GM19372 (cell line): ENCODE results near the gene PARD3.
"Not testable (repeated sequence)": the region's sequence is repeated elsewhere in the genome, so short reads cannot be mapped to it uniquely, and the experiment has no call there.

Source experiments
- ATAC-seq: cut with Tn5 transposase; IDR thresholded peaks from one replicate; pipeline ENCODE4 v1.9.1; 2021; ENCODE audit warnings: mild to moderate bottlenecking, low read depth, moderate library complexity; ENCODE audit not compliant: unreplicated experiment

Gene PARD3

DNA sequence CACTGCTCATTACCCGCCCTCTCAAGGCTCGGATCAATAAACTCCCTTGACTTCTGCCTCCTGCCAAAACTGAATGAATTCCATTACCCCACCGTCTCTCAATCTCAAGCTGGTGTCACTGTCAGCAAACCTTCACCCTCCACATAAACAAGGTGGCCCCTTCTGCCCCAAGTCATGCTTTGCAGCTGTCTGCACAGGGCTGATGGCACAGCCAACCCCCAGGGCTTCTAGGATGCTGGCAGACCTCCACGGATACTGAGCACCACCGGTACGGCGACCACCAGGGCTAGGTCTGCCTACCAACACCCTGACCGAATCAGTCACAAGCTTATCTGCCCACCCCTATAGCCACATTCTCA, 46.1 kb downstream of the PARD3 start:
- no peak for ATAC-seq

DNA sequence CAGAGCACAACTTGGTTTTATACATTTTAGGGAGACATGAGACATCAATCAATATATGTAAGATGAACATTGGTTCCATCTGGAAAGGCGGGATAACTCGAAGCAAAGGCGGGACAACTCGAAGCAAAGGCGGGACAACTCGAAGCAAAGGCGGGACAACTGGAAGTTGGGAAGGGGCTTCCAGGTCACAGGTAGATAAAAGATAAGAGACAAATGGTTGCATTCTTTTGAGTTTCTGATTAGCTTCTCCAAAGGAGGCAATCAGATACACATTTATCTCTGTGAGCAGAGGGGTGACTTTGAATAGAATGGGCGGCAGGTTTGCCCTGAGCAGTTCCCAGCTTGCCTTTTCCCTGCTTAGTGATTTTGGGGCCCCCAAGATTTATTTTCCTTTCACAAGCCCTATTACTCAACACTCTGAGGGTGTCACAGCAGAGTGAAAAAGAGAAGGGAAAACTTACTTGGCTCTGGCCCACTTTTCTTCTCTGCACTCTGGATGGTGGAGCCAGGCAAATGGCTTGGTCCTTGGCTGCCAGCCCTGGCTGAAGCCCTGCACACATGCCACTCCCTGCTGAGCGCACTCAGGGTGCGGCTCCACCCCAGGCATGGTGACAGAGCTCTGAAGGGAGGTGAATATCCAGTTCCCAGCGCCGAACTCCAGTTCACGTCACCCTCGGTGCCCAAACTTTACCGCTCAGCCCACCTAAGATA, 46.7 kb downstream of the PARD3 start:
- no peak for ATAC-seq

DNA sequence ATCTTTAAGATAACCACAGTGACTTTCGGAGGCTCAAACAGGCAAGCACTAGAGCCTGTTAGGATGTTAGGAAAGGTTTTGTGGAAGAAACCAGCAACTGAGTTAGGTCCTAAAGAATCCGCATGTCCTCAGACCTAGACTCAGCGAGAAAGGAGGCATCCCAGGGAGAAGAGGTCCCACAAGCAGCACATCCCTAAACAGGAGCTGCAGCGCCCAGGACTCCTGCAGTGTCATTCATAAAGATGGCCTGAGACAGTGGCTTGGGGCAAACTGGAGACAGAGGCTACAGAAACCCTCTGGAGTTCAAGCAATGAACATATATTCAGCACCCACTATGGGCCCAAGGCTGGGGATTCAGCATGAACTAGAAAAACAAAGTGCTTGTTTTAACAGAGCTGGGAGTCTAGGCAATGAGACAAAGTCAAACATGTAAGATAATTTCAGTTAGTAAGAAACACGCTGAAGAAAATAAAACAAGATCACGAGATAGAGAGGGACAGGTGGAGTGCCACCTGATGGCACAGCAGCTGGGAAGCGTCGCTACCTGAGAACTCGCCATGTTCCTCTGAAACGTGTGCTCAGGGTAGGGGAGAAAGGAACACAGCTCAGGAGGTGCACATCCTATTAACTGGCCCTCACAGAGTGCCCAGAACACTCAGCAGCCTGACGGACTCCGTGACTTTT, 48.1 kb downstream of the PARD3 start:
- no peak for ATAC-seq

DNA sequence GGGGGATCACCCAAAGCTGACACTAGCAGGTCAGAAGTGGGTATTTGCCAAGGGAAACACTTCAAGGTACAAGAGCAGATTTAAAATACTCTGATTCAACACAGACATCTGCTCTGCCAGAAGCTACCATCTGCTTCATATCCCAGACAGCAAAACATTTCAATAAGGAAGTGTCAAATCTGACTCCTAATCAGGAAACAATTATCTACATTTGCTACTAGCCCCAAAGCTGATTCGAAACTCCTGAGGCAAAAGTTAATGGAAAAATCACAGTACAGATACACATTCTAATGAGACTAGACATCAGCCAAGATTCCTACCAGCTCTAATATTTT, 48.9 kb downstream of the PARD3 start:
- ATAC-seq = no peak

DNA sequence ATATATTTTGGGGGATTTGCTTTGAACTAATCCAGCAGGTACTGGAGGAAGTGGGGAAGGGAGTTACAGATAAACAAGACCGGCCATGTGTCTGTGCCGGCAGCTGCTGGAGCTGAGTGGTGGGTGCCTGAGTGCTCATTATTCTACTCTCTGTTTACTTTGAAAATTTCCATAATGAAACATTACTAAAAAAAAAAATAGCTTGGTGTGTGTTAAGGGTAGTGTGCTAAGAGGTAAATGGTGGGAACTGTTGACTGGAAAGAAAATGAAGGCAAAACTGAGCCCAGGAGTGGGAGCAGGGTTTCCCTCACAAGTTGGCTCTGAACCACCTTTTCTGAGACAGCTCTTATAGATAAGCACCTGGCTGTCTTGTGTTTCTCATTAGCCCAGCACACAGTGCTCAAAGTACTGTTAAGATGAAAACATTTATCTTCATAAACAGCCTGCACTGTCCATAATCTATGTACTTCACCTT, 50.6 kb downstream of the PARD3 start:
- ATAC-seq = no peak

DNA sequence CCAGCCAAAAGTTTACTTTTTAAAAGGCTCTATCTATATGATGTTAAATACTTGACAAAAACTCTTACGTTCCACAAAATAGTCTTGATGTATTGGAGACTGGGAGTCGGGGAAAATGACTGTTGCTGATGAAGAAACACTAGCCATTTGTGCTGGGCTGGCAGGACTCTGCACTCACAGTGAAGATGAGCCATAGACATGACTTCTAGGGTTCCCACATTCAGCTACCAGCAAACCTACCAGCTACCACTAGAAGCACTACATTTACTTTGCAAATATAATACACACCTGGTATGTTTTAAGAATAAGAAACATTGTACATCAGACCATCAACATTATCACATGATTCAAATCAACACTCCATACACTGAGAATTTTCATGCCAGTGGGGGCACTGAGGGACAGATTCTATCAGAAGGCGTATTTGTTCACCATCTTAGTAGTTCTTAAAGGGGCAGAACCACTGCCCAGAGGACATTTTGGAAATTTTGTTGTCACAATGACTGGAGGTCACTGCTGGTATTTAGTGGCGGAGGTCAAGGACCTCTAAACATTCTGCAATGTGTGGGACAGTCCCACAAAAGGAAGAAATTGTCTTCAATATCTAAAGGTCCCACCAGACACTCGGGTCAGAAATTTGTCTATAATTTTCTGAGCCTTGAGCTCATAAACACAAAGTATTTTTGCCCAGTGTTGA, 52.3 kb downstream of the PARD3 start:
- ATAC-seq = no peak

DNA sequence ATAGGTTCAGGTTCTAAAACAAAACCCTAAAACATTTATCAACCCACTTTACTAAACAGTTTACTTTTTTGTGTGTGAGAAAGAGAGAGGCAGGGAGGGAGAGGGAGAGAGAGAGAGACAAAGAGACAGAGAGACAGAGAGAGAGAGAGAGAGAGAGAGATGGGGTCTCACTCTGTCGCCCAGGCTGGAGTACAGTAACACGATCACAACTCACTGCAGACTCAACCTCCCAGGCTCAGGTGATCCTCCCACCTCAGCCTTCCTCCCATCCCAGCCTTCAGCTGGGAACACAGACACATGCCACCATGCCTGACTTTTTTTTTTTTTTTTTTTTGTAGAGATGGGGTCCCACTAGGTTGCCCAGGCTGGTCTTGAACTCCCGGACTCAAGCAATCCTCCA, 52.9 kb downstream of the PARD3 start:
- ATAC-seq = no peak

DNA sequence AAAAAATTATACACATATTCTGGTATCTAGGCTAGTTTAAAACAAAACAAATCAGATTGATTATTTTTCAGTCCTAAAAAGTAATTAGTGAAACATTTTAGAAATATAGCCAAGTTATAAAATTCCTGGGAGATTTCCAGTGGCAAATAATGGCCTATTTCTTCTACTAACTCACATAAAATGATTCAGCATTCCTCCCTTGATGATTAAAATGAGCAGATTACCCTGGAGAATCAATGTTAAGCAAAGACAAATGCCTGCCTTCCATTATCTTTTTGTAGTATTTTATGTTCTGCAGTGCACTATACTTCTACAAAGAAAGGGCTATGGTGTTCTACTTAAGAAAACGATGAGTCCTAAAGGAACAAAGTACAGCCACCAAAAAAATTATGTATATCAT, 53.6 kb downstream of the PARD3 start:
- ATAC-seq = no peak

DNA sequence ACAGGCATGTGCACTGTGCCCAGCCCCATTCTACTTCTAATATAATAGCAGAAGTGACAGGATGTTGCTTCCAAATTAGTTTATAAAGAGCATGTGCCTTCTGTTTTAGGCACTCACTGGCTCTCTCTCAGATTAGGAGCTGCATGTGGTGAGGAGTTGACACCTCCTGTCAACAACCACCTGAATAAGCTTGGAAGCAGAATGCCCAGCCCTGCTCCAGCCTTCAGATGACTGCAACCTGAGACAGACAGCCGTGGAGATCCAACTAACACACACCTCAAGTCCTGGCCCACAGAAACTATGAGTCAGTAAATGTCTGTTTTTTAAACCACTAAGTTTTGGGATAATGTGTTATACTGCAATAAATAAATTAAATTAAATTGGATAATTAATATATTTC, 54.5 kb downstream of the PARD3 start:
- ATAC-seq = no peak

DNA sequence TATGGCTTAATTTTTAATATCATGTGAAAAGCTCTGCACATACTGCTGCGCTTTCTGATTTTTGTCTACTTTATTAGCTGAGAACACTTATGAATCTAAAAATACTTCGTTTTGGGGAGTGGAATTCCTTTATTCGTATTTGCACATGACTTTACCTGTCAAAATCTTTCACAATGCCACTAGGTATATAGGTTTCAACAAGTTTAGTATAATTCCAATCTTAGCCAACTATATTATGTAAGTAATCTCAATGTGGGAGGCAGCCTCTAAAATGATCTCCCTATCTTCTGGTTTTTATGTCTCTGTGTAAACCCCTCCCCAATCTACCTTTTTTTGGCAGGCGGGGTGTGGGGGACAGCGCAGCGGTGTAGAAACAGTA, 55.3 kb downstream of the PARD3 start:
- no peak for ATAC-seq

DNA sequence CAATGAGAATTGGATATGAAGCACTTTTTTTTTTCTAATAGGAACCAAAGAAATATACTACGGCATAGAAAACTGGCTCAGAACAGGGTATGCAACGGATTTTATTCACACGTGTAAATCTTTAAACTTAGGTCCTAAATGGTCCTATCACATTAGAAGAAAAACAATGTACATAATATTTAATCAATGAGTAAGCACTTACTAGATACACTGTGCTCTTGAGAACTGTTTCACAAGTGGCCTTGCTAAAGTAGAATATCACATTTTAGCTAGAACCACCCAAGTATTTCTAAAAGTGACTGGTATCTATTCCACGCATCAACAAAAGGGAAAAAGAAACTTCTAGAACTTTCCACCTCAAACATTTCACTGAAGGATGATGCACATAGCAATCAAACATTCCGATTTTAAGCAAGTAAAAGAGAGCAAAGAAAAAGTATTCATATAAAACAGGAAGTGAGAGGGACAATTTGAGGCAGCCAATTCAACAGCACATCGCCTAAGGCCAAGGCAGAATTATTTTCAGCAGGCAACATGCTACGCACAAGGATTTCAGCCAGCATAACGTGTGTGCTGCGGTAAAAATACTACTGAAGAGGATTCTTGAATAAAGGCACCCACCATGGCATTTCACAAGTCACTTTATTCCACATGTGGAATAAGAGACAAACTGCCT, 55.8 kb downstream of the PARD3 start:
- no peak for ATAC-seq

DNA sequence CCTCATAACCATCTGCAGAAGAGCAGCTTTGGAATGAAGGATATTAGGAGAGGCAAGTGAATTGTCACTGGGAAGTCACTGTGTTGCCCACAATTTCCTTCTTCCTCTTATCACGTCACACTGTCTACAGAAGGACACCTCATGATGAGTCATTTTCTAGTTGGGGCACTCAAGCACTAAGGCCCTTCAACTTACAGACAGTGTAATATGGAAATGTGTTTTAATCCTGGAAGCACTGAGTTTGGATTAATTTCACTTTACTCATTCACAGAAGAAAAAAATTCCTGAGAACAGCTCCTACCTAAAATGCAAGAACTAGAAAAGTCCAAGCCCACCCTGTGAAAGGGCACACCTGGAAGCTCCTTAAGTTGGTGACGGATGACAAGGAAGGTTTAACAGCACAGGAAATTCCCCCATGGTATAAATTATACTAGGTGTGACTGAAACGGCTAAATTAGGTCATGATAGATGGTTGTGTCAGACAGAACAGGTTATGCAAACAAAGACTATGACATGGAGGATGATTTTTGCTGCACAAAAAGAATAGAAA, 56.6 kb downstream of the PARD3 start:
- peak; percentile 50 for ATAC-seq

DNA sequence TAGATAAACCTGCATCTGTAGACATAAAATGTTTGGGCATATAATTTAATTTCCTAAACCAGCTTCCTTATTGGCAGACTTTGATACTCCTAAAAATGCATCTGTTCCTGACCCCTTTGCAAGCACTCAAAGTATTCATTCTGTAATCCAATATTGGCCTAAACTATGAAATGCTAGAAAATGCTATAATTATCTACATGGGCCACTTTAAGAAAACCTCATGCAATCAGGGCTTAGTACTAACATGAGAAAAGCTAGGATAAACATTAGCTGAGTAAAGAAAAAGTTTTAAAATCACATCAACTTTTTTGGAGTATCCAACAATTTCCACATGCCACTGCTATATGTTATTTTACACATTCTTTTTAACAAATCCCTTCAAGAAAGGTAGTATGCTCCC, 57.2 kb downstream of the PARD3 start:
- ATAC-seq = no peak

DNA sequence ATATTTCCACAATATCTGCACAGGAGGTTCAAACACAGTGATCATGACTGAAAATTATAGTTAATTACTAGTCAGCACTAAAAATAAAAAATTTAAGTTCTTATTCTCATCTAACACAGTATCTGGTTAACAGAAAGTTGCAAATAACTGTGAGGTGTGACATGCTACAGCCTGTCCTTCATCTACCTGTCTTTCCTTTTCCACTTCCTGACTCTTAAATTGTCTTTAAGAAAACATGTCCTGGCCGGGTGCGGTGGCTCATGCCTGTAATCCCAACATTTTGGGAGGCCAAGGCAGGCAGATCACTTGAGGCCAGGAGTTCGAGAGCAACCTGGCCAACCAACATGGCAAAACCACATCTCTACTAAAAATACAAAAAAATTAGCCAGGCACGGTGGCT, 57.9 kb downstream of the PARD3 start:
- ATAC-seq = not testable (repeated sequence)

DNA sequence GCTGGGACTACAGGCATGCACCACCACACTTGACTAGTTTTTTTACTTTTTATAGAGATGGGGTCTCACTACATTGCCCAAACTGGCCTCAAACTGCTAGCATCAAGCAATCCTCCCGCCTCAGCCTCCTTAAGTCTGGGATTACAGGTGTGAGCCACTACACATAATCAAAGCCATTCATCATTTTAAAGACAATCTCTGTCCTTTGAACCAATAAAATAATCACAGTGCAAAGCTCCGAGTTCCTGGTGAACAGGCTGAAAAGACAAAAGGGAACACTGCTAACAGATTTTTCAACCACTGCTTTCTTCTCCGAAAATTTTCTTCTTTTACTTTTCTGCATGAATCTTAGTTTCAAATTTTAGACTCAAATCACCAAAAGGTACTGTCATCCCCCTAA, 58.5 kb downstream of the PARD3 start:
- ATAC-seq = no peak

DNA sequence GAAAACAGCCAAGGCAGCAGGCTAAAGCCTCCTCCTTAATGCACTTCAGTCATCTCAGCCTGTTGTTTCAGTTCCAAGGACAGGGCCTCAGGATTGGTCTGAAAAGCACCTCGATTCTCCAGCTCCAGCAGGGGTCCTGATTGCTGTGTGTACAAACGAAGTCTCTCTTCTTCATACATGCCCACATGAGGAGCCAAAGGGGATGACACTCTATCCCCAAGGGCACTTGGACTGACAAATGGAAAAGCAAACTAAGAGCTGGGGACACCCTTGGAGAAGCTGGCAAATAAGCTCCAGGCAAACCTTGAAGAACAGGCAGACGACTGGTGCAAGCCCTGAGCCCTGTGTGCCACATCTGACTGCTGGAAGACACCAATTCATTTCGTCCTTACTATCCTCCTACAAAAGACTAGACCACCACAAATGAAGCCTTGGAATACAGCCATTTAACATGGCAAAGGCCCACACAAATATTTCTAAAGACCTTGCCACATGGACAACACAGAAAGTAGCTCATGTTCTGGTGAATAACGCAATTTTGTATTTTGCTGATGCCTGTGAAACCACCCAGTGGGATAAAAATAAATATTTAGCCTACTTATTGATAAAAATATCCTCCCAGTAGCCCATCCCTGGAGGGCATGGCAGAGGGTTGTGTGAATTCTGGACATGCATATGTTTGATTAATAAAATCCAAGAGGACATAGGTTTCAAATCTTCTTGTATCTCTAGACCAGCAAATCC, 61.9 kb downstream of the PARD3 start:
- ATAC-seq = no peak

DNA sequence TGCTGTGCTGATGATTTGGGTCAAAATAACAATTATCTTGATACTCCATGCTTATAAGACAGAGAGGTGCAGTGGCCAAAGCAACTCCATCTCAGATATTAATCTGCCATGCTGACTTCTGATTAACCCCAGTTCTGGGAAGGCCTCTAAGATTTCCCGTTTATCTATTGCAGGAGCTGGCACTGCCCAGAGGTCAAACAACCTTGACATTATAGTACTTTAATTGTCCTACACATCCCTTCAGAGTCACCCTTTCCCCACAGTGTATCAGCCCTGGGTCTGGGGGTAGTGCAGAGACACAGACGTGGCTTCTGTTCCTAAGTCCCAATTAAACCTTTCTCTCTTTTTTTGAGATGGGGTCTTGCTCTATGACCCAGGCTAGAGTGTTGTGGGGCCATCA, 63.8 kb downstream of the PARD3 start:
- ATAC-seq = no peak

DNA sequence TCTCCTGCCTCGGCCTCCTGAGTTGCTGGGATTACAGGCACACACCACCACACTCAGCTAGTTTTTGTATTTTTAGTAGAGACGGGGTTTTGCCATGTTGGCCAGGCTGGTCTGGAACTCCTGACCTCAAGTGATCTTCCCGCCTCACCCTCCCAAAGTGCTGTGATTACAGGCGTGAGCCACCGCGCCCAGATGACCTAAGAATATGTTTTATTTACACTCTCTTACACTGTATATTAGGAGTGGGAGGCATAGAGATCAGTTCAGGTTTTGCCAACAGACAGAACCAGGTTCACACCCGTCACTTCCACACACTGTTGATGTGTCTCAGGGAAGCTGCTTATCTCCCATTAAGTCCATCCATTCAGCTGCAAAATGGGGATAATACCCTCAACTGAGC, 64.3 kb downstream of the PARD3 start:
- not testable (repeated sequence) for ATAC-seq

DNA sequence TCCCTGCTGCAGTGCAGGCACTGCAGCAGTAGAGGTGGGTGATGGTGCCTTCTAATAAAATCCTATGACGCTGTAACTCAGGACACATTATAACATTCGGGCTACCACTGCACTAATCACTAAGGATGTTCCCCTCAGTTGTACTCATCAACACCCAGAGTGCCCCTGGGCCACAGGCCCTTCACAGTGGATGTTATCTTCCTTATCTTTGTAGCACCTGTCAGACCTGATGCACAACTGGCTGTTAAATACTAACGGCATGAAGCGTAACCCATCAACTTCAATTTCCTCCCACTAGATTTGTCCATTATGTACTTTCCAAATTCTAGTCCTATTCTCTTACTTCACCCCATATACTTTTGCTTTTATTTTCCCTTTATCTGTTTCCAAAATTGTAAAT, 66.3 kb downstream of the PARD3 start:
- no peak for ATAC-seq

DNA sequence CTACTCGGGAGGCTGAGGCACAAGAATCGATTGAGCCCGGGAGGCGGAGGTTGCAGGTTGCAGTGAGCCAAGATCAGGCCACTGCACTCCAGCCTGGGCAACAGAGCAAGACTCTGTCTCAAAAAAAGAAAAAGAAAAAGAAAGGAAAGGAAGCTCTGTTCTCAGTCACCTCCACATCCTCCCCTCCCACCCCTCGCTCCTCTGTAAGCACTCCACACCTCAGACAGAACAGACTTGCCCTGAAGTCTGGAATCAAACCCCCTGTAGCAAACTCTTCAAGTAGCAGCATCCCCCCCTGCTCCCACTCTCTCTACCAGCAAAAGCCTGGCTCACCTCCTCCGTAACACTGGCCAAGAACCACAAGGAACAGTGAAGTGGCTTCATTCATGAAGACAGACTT, 66.7 kb downstream of the PARD3 start:
- no peak for ATAC-seq
